Globus pallidus (tissue), 1 donor: ENCODE measurements around the gene ARL10.

Experiments used
- DNase-seq: peaks from one replicate; pipeline ENCODE4 v3.0.0-alpha.2; 2015; ENCODE audit warnings: low spot score

The ARL10 gene, protein sequence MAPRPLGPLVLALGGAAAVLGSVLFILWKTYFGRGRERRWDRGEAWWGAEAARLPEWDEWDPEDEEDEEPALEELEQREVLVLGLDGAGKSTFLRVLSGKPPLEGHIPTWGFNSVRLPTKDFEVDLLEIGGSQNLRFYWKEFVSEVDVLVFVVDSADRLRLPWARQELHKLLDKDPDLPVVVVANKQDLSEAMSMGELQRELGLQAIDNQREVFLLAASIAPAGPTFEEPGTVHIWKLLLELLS

DNA sequence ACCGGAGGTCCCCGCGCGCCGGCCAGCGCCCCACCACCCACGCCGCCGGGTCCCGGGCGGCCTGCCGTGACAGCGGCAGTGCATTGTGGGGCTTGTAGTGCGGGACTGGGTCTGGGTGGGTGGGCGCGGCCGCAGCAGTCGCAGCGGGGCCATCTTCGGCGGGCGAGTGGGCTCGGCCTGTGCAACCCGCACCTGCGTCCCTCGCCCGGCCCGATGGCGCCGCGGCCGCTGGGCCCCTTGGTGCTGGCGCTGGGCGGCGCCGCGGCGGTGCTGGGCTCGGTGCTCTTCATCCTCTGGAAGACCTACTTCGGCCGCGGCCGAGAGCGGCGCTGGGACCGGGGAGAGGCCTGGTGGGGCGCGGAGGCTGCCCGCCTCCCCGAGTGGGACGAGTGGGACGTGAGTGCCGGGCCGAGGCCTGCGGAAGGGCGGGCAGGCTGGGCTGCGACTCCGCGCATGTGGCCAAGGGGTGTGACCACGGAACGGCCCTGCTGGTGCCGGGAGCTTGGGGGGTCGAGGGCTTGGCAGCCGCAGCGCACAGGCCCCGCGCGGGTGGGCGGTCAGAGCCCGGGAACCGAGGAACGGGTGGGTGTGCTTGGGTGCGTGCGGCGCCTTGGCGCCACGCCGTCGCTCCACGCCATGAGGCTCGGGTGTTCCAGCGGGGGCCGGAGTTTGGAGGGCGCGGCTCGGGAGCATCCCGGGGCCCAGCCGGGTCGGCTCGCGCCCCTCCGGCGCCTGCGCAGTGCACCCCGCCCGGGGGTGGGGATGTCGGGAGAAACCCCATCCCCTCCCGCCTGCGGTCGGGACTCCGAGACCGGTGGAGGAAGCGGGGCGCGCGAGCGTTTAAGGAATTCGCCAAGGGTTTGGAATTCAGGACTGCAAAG is at the start of gene ARL10:
Gene ARL10, plus strand, starts transcription at position 137 of the 881 bp plus-strand sequence. Its CDS starts 77 bp downstream, at position 214.
- peak; percentile 31 for DNase-seq

DNA sequence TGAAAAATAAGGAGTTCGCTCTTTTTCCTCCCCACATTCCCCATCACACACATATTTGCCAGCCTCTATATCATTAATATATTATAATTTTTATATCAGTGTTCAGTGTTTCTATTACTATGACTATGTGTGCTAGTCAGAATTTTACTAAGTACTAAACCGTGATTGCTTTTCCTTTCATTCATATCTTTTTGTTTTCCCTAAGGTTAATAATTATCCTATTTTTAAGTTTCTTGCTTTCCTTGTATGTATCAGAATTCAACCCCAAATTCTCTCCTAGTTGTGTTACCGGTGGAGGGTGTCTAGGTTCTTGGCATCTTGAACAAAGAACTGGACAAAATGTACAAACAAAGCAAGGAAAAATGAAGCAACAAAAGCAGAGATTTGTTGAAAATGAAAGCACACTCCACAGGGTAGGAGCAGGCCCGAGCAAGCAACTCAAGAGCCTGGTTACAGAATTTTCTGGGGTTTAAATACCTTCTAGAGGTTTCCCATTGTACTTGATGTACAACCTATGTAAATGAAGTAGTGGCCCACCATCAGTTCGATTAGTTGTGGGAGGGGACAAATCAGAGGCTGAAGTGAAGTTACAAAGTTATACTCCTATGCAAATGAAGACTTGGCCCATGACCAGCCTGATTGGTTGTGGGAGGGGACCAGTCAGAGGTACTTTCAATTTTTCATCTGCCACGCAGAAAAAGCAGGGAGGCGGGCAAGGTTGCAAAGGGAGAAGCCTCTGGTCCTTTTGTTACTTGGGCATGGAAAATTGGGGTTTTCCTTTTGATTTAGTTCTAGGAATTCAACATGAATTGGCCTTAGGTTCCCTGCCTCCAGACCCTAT is 47.5 kb upstream of the ARL10 start:
- no peak for DNase-seq

DNA sequence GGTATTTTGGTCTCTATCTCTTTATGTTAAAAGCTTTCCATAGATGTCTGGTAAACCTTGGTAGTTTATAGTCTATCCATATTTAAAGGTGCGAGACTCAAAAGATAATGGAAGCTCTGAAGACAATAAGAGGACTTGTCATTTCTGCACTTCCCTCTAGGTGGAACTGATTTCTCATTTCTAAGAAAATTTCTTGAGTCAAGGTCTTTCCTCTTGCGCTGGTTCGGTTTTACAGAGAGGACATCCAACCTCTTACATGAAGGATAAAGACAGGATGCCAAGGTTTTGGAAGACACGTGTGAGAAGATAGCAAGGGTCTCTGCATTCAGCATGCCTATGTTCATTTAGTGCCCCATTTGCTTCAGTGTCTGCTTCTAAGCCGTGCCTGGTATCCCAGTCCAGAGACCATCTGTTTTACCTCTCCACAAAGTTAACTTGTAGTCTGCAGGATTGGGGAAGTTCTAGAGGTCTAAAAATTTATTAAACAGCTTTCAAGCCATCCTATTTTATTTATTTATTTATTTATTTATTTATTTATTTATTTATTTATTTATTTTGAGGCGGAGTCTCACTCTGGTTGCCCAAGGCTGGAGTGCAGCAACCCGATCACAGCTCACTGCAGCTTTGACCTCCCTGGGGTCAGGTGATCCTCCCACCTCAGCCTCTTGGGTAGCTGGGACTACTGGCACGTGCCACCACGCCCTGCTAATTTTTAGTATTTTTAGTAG is 45.3 kb upstream of the ARL10 start:
- DNase-seq = no peak

DNA sequence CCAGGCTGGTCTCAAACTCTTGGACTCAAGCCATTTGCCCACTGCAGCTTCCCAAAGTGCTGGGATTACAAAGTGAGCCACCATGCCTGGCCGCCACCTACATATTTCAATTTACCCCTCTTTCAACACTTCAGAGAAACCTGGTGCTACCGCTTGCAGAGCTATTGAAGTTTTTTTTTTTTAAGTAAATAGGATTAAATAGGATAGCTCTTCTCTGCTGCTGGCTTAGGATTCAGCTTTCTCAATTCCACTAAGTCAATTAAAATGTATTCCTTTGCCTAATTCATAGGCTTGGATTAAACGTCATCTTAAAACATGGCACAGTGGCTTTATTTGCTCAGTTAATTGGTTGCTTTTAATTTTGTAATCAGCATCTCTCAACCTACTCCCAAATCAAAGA is 44.7 kb upstream of the ARL10 start:
- DNase-seq = no peak

DNA sequence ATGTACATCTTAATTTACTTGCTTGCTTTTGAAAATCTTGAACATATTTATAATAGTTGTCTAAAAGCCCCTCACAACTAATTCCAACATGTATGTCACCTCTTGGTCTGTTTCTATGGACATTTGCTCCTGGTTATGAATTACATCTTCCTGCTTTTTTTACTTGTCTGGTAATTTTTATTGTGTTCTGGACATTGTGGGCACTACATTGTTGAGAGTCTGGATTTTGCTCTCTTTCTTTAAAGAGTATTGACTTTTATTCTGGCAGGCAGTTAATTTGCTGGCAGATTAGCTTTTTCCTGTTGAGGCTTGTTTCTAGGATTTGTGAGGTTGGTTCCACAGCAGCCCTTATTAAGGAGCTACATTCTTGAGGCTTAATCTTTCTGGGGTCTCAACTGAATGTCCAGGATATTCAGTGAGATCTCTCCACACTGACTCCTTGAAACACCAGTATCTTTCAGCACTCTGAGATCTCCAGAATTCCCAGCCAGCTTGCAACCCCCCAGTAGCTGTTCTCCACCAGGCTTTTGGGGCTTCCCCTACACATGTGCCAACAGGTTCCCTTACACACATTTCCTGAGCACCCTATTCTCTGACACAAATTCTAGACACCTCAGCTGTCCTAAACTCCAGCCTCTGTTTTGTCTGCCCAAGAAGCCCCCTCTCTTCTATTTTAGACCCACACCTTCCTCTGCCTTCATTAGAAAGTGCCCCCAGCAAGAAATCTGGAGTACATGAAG is 31.1 kb upstream of the ARL10 start:
- DNase-seq = no peak

DNA sequence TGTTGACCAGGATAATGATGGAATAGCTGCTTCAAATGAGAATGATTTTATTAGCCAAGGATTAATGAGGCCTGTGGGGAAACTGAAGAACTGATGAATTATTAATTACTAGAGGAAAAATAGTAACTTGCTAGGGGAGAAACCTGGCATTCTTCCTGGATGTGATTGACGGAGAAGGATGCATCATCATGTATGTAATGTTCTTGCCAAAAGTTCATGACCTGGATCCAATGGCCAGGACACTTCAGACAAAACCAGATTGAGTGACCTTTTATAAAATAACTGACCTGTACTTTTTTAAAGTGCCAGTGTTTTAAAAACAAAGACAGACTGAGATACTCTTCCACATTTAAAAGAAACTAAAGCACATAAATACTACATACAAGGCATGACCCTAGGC is 27.4 kb upstream of the ARL10 start:
- DNase-seq = no peak

DNA sequence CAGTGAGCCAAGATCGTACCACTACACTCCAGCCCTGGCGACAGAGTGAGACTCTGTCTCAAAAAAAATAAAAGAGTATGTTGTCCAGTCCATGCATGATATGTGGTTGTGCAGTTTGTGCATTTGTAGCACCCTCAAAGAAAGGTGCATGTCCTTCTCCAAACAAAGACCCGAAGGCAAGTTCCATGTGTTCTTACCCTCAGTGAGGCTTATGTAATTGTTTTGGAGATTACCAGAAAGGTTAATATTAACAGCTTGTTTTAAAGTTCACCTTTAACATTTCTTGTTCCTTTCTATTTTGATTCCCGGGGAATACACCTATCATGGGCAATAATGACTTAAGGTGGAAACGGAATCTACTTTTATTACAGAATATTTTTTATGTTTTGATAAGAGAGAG is 26.0 kb upstream of the ARL10 start:
- no peak for DNase-seq

DNA sequence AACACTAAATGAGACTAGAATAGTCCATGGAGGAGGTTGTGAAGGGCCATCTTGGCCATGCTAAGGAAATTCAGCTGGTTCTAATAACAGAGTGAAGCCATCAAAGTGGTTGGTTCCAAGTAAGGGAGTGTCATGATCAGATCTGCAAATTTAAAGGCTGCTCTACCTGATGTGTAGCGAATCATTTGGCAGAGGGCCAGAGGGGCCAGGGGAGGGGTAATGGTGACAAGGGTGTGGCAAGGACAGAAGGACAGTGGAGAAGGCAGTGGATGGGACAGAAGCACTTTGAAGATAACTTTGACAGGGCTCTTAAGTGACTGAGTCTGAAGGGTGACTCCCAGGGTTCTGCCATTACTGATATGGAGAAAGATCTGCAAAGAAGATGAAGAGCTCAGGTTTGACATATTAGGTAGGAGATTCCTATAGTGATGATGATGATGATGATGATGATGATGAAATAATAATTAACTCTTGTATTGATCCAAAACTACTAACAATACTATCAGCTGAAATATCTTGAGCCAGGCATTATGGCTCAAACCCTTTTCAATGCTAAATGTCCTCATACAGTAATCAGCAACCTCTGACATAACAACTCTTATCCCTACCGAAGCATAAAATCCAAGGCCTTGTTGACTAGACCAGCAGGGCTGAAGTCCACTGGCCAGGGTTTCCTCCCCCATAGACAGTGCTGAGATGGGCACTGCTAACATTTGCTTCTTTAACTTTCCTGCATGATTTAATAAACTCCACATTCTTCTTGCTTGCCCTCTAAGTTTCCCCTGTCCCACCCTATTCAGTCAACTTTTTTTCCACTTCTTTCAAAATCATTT is 23.7 kb upstream of the ARL10 start:
- no peak for DNase-seq

DNA sequence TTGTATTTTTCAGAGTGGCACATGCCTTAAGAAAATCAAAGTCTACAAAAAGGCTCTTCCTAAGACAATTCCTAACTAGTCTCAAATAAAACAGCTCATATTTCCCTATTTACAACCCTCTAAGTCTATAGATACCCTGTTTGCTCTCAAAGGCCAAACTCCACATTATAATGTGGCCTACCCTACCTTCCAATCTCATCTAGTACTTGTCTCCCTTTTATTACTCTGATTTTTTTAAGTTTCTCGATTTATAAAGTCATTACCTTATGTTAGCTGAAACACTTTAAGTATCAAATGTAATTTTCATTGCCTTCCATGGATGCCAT is 23.2 kb upstream of the ARL10 start:
- no peak for DNase-seq

DNA sequence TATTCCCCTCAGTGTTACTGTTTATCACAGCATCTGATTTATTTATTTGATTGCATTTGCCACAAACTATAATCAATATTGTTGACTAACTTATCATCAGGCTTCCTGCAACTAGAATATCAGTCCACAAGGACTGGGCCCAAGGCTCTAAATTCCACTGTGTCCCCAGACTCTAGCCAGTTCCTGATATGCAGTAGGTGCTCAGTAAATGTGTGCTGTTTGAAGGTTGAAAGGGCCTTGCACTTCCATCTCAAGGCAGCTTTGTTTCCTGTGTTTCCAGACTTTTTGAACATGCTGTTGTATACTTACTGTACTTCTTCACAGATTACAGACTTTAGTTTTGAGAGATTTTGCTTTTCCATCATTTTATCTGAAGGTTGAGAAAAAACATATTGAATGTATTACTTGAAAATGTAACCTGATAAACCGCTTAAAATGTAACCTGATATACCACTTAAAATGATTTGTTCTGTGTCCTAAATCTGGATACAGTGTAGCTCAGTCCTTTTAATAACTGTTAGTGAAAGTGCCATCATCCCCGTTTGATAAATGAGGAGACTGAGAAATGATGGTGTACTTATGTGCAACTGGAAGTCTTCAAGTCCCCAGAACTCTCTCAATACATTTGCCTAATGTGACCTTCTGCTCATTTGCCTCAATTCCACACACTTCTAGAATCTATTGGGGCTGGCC is 22.4 kb upstream of the ARL10 start:
- no peak for DNase-seq

DNA sequence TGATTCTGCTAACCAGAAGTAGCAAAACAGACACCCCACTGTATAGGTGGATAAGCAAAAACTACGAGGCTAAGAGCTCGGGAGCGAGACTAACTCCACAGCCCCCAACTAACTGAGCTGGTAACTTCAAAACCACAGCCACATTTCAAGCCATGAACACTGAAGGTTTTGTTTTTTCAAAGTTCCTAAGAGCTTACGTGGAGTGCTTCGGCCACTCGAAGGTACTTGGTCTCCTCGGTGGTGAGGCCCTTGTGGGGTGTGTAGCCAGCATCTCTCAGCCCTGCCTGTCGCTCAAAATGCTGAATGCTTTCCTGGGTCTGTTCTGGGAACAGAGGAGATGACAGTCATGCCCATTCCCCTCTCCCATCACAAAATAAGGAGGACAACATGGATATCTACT is 14.9 kb upstream of the ARL10 start:
- DNase-seq = no peak

DNA sequence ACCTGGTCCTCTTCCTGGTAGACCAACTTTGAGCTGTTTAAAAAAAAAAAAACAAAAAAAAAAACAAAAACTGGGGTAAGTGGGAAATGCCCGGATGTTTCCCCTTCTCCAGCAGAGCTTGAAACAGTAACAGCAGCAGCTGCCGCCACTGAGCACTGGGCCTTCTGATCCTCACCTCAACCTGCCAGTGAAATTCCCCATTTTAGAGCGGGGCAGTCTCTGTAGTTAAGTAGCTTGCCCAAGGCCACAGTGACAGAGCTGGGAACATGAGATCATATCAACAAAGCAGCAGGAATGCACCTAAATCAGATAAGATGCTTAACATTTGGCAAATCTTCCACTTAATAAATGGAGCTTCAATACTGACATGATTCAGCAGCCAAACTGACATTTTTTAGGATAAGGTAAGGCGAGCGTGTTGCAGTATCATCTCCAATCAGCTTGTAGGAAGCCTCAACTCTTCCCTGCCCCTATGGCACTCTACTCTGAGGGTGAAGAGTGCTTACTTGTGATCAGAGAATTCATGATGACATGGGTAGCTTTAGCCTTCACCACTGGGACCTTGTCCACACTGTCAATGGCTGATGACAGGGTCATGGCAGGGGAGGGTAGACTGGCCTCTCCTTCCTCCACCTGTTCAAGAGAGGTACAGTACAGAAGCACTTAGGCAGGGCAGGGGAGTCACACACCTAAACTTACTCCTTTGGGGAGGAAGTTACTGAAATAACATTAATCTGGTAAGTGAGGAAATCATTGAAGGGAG is 13.0 kb upstream of the ARL10 start:
- DNase-seq = no peak

DNA sequence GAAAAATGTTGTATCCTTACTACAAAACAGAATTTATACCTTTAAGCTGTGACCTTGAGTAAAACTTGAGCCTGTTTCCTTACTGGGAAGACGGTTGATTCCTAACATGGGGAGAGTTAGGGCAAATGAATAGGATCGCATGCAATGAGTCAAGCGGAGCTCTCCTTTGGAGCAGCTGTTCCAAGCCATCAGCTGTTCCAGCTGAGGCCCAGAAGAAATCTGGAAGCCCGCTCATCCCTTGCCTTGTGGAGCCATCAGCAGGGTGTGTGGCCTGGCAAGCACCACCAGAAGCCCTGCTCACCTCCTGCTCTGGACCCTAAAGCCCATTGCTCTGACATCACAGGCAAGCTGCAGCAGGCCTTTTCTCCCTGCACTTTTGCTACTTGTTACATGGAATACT is 11.8 kb upstream of the ARL10 start:
- no peak for DNase-seq

DNA sequence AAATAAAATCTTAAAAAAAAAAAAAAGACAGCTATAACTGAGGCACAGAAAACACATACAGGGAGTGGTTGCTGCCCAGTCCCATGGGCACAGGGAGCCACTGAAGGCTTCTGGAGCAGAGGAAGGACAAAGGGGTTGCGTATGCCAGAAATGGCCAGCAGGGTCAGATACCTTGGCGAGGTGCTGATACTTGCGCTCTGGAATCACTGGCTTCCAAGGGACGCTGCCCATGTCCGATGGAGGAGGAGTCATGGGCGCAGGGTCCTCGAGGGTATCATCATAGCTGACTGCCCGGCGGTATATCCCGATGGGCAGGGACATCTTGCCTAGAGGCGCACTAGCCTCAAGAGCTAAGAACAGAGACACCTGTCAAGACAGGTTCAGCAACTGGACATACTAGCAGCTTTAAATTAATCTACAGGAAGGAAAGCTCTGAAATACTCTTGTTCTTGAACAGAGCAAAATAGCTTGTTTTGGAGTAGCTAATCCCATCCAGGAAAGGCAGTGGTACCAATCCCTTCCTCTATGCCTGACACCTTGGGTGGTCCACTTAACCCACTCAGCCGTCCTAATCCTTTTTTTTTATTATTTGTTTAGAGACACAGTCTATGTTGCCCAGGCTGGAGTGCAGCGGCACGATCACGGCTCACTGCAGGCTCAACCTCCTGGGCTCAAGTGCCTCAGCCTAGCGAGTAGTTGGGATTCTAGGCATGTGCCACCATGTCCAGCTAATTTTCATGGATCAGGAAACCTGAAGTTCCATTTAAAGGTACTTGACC is 9.7 kb upstream of the ARL10 start:
- no peak for DNase-seq

DNA sequence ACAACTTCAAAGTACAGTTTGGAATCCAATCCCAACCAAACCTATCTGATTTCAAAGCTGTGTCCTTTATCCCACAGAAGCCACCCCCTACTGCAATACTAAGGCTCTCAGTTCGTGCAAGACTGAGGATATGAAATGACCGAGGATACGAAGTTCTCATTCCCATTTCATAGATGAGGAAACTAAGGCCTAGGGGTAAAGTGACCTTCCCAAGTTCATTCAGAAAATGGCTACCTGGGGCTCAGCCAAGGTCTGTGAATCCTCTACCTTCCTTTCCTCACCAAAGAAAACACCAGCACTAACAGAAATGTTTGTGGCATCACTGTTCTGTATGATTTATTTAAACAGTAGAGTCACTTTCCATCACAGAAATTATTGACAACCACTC is 9.1 kb upstream of the ARL10 start:
- no peak for DNase-seq

DNA sequence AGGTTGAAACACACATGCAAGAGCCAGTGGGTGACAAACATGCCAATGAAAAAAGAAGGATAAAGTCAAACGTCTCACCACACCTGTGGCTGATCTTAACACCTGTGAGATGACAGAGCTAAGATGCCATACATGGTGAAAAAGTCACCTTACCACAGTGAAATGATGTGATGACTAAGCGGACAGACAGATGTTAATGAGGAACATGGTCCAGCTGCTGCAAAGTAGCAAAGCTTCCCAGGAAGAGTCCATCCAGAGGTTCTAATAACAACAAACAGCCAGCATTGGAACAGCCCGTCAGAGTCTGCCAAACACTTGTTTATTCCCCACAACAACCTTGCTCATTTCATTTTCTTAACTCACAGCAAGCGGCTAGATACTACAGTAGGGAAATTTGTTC is 5.6 kb upstream of the ARL10 start:
- no peak for DNase-seq

DNA sequence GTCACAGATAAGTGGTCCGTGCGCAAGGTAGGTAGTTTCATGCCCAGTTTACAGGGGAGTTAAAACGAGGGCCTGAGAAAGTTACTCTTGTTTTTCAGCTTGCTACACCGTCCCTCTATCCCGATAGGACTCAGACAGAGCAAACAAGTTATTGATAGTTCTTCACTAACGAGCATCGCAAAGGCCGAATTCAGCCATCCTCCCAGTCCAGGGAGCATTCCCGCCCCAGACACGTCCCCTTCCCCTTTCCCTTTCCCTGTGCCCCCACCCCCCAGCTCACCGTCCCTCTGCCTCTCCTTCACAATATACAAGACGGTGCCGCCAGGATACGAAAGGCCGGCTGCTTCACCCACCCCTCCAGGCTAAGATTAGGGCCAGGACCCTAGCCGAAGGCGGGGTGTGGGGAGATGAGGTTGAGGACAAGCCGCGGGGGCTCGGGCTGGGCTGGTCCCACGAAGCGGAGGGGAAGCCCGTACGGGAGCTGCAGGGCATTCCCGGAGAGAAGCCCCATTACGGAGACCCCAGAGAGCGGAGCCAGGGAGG is 4.3 kb upstream of the ARL10 start:
- peak; percentile 20 for DNase-seq
